Ishikawa (cell line): ENCODE results near the gene RANGAP1.

Experiments used
- CEBPB ChIP-seq: IDR thresholded peaks from 2 replicates; pipeline ENCODE4 v1.6.1; 2012
- CREB1 ChIP-seq: IDR thresholded peaks from 2 replicates; pipeline ENCODE4 v1.6.1; 2012; ENCODE audit warnings: low read depth
- EGR1 ChIP-seq: IDR thresholded peaks from 2 replicates; pipeline ENCODE4 v1.6.1; 2012
- EP300 ChIP-seq: IDR thresholded peaks from 2 replicates; pipeline ENCODE4 v1.6.1; 2012; ENCODE audit warnings: borderline replicate concordance
- FOXM1 ChIP-seq: IDR thresholded peaks from 2 replicates; pipeline ENCODE4 v1.6.1; 2012; ENCODE audit warnings: low read depth, borderline replicate concordance
- NFIC ChIP-seq: IDR thresholded peaks from 2 replicates; pipeline ENCODE4 v1.6.1; 2012
- RAD21 ChIP-seq: IDR thresholded peaks from 2 replicates; pipeline ENCODE4 v1.6.1; 2012; ENCODE audit warnings: low read depth
- TAF1 ChIP-seq: IDR thresholded peaks from 2 replicates; pipeline ENCODE4 v1.6.1; 2012; ENCODE audit warnings: low read depth, mild to moderate bottlenecking
- TCF12 ChIP-seq: IDR thresholded peaks from 2 replicates; pipeline ENCODE4 v1.6.1; 2012; ENCODE audit warnings: low read depth
- TEAD4 ChIP-seq: IDR thresholded peaks from 2 replicates; pipeline ENCODE4 v1.6.1; 2012
- USF1 ChIP-seq: IDR thresholded peaks from 2 replicates; pipeline ENCODE4 v1.6.1; 2012
- YY1 ChIP-seq: IDR thresholded peaks from 2 replicates; pipeline ENCODE4 v1.6.1; 2012; ENCODE audit warnings: low read depth
- ZBTB7A ChIP-seq: IDR thresholded peaks from 2 replicates; pipeline ENCODE4 v1.6.1; 2012; ENCODE audit warnings: low read depth
- TF ChIP-seq, protein P1 (sequence below): IDR thresholded peaks from 2 replicates; pipeline ENCODE4 v1.6.1; 2012; ENCODE audit warnings: low read depth, mild to moderate bottlenecking
- TF ChIP-seq, protein P2 (sequence below): IDR thresholded peaks from 2 replicates; pipeline ENCODE4 v1.6.1; 2012

Gene RANGAP1

DNA sequence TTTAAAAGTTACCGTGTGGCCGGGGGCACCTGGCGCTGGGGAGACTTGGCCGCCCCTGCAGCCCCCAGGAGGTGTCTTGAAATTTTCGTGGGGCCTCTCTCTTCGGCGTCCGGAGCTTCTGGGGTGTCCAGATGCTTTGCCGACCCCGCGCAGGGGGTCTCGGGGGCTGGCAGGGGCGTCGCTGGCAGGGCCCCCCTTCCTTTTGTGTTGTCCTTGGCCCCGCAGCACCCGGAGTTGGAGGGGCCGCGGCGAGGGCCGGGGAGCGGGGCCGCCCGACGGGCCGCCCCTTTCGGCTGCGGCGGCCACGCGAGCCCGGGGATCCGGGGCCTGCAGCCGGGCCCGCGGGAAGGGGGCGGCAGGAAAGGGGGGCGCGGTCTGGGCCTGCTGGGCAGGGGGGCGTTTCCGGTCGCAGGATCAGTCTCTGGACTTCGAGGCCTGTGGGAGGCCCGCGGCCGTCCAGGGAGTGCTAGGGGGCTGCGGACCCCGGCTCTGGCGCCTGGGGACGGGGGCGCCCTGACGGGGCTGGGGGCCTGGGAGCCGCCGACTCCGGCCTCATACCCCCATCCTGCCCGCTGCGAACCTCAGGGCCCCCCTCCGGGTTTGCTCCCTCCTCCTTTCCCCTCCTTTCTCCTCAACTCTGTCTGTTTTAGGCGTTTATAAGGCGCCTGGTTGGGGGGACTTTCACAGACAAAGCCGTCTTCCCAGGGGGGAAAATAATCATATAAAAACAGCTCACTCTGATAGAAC is 16.2 kb upstream of the RANGAP1 start:
- TF ChIP-seq YY1 (no peak), ZBTB7A (peak; percentile 69; the same call in 1 of the 2 replicates)

- TF ChIP-seq EGR1, result peak; percentile 38; the same call in 1 of the 2 replicates
- no peak for TF ChIP-seq EP300
- TF ChIP-seq TAF1, result peak; percentile 92
- TF ChIP-seq ZBTB7A, result peak; percentile 93
- TF ChIP-seq, protein P1, sequence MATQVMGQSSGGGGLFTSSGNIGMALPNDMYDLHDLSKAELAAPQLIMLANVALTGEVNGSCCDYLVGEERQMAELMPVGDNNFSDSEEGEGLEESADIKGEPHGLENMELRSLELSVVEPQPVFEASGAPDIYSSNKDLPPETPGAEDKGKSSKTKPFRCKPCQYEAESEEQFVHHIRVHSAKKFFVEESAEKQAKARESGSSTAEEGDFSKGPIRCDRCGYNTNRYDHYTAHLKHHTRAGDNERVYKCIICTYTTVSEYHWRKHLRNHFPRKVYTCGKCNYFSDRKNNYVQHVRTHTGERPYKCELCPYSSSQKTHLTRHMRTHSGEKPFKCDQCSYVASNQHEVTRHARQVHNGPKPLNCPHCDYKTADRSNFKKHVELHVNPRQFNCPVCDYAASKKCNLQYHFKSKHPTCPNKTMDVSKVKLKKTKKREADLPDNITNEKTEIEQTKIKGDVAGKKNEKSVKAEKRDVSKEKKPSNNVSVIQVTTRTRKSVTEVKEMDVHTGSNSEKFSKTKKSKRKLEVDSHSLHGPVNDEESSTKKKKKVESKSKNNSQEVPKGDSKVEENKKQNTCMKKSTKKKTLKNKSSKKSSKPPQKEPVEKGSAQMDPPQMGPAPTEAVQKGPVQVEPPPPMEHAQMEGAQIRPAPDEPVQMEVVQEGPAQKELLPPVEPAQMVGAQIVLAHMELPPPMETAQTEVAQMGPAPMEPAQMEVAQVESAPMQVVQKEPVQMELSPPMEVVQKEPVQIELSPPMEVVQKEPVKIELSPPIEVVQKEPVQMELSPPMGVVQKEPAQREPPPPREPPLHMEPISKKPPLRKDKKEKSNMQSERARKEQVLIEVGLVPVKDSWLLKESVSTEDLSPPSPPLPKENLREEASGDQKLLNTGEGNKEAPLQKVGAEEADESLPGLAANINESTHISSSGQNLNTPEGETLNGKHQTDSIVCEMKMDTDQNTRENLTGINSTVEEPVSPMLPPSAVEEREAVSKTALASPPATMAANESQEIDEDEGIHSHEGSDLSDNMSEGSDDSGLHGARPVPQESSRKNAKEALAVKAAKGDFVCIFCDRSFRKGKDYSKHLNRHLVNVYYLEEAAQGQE, result no peak
- no peak for TF ChIP-seq FOXM1
- TF ChIP-seq RAD21, result peak; percentile 46
- no peak for TF ChIP-seq USF1
- TF ChIP-seq NFIC, result peak; percentile 38; the same call in 1 of the 2 replicates
- peak; percentile 40; the same call in 1 of the 2 replicates for TF ChIP-seq TCF12
- TF ChIP-seq, protein P2, sequence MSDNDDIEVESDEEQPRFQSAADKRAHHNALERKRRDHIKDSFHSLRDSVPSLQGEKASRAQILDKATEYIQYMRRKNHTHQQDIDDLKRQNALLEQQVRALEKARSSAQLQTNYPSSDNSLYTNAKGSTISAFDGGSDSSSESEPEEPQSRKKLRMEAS, result peak; percentile 70
- TF ChIP-seq TEAD4, result no peak
- TF ChIP-seq YY1, result peak; percentile 64
- TF ChIP-seq CREB1, result no peak
- TF ChIP-seq CEBPB, result no peak
Observed at GRCh38 chr22:41301085-41302020, 15.4 kb upstream of the RANGAP1 start, which contains the start of gene ZC3H7B. Gene ZC3H7B, plus strand, starts transcription at chr22:41301525. Its CDS starts 19,136 bp downstream, at chr22:41320661.

GRCh38 chr22:41300661-41301060 is 14.7 kb upstream of the RANGAP1 start:
- TF ChIP-seq CREB1 (no peak), NFIC (no peak), TAF1 (no peak), FOXM1 (no peak), YY1 (no peak), USF1 (no peak), TEAD4 (no peak), EP300 (no peak), TCF12 (no peak), EGR1 (no peak), CEBPB (no peak), ZBTB7A (no peak), RAD21 (no peak)
- TF ChIP-seq, protein P1, result no peak
- TF ChIP-seq, protein P2, result no peak

DNA sequence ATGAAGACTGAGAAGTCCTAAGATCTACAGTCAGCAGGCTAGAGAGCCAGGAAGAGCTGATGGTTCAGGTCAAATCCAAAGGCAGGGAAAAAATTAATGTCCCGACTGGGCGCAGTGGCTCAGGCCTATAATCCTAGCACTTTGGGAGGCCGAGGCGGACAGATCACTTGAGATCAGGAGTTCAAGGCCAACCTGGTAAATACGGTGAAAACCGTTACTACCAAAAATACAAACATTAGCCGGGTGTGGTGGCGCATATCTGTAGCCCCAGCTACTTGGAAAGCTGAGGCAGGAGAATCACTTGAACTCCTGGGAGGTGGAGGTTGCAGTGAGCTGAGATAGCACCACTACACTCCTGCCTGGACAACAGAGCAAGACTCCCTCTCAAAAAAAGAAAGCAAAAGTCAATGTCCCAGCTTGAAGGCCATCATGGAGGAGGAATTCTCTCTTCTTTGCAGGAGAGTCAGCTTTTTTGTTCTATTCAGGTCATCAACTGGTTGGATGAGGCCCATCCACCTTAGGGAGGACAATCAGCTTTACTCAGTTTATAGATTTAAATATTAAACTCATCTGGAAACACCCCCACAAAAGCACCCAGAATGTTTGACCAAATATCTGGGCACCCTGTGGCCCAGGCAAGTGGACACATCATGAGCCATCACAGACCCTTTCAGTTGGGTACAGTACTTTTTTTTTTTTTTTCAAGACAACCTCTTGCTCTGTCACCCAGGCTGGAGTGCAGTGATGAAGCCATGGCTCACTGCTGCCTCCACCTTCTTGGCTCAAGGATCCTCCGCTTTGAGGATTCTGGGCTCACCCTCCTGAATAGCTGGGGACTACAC is 11.1 kb upstream of the RANGAP1 start:
- TF ChIP-seq NFIC (no peak), USF1 (no peak), CEBPB (no peak), YY1 (no peak), EP300 (no peak), CREB1 (no peak), TAF1 (no peak), RAD21 (no peak), EGR1 (no peak), TCF12 (no peak), FOXM1 (no peak), ZBTB7A (no peak), TEAD4 (no peak)
- TF ChIP-seq, protein P2, result no peak
- TF ChIP-seq, protein P1, result no peak
